GM18526 (cell line): Measurements from ENCODE around the gene MYO5C.

Experiments used
- POLR2A ChIP-seq: IDR thresholded peaks from 3 replicates; pipeline ENCODE4 v1.6.1; 2011; ENCODE audit not compliant: insufficient read length; ENCODE audit errors: extremely low read depth

MYO5C gene

GRCh38 chr15:52146776-52147175, 148.8 kb downstream of the MYO5C start:
- no peak for TF ChIP-seq POLR2A

GRCh38 chr15:52146261-52146660, 149.3 kb downstream of the MYO5C start:
- no peak for TF ChIP-seq POLR2A

GRCh38 chr15:52144656-52145178, 150.9 kb downstream of the MYO5C start:
- no peak for TF ChIP-seq POLR2A

- no peak for TF ChIP-seq POLR2A
These were observed 151.7 kb downstream of the MYO5C start for GRCh38 chr15:52143873-52144272.
